A172 (cell line): Measurements from ENCODE around the gene LEFTY1. TPM values are rescaled to one million over a fixed set of nuclear protein-coding genes. Genes with fewer than 3 reads are reported as not detected.
"Not testable (repeated sequence)": the region's sequence is repeated elsewhere in the genome, so short reads cannot be mapped to it uniquely, and the experiment has no call there.

Experiments
- DNase-seq: peaks from one replicate; pipeline ENCODE4 v3.0.0-alpha.2; 2015; ENCODE audit warnings: low spot score
- total RNA-seq: library from RNA; depleted of rRNA; stranded (reverse); fragments of >200 nt; shearing (Covaris generic); gene quantifications from 2 replicates; pipeline ENCODE4 v1.2.3, GENCODE V29; 2014; rRNA removed

Gene LEFTY1
- total RNA-seq, 1 experiment from 2014 or later = not detected

DNA sequence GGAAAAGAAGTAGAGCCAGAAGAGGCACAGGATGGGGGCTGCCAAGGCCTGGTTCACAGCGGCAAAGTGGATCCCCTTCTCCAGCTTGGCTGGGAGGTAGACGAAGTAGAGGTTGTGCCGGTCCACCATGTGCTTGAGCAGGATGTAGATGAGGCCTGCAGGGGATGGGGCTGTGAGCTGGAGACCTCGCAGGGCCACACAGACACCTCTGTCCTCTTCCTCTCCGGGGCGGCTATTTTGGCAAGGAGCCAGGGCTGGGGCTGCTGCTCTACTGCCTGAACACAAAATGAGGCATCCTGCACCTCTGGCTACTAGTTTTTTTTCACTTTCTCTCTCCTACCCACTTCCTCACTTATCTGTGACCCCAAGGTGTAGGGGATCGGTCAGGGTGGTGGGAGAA is 39.0 kb downstream of the LEFTY1 start:
- DNase-seq = no peak

DNA sequence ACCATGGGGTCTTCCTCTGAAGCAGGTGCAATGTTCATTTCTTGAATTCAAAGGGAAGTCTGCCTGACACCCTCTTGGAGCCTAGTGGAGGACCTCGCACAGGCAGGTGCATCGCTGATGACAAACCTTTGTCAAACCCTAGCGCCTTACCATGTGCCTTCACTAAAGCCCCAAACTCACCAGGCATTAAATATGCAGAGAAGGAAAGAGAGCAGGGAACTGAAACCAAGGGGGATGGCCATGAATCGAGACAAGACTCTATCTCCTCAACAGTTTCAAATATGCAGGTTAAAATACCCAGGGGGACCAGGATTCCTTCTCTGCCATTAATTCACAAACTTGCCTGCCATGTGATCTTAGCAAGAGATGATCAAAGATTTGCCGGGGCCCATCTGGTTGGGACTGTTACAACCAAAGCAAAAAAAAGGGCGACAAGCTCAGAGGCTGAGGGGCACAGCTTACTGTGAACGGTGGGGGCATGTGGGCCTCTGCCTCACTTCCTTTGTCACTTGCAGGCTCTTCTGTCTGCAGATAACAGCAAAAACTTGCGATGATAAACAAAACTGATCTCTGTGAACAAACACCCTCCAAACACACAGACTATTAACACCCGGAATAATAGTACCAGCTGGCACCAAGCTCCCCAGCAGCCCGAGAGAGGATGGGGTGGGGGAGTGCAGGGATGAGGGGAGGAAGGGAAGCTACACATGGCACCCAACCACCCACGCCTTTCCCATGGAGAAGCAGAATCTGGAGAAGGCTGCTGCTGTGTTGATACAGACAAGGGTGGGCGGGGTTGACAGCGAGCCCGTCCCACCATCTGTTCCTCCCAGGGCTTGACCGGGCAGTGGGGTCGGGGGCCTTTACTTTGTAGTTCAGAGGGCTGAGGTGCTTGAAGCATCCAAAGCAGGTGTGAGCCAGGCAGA is 40.7 kb downstream of the LEFTY1 start:
- DNase-seq = no peak

DNA sequence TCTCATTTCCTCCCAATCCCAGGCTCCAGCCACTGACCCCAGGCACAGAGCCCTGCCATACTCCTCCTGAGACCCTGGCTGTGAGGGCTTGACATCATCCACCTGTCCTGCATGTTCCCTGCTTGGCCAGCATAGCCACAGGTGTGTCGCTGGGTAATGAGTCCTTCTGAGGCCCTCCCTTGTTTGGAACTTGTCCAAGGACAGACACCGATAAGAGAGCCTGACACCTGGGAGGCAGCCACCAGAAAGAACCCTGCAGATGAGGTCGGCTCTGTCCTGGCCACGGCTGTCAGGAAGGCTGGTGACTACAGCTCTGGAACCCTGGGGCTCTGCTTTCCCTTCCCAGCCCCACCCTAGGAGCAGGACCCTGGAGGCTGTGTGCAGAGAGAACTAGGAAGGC is 41.3 kb downstream of the LEFTY1 start:
- DNase-seq = no peak

DNA sequence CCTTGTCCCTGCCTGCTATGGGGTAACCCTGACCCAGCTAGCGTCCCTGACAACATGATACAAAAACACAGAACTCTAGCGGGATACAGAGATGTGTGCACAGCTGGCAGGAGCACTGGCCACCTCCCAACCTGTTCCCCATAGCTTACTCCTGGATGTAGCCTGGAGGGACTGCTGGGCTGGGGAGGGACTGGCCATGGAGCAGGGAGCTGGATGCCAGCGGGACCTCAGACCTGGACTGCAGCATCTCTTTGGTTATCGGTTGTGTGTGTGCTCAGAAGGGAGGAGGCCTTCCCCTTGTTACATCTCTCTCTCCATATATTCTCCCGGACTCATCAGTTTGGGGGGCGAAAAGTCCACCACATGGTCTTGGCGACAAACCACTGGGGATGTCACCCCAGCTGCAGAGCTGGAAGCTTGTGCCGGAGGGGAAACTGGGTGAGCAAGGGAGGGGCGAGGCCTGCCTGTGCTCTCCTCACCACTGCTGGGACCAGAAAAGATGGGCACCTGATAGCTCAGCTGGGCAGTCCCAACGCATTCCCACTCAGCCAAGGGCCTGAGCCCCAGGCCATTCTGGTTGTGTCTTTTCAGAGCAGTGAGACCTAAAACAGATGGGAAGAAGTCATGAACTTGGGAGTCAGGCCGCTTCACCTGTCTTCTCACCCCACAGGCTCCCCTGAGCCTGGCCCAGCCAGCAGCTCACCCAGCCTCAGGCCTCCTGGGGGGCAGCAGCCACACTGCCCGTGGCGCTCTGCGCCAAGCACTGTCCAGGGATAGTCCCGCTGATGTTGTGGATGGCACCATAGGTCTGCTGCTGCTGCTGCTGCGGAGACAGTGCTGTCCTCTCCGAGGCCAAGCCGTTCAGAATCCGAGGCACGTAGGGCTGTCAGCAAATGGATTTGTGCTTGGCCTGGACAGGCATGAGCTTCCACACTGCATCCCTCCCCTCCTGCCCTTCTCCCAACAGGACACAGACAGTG is 42.3 kb downstream of the LEFTY1 start:
- DNase-seq = no peak

DNA sequence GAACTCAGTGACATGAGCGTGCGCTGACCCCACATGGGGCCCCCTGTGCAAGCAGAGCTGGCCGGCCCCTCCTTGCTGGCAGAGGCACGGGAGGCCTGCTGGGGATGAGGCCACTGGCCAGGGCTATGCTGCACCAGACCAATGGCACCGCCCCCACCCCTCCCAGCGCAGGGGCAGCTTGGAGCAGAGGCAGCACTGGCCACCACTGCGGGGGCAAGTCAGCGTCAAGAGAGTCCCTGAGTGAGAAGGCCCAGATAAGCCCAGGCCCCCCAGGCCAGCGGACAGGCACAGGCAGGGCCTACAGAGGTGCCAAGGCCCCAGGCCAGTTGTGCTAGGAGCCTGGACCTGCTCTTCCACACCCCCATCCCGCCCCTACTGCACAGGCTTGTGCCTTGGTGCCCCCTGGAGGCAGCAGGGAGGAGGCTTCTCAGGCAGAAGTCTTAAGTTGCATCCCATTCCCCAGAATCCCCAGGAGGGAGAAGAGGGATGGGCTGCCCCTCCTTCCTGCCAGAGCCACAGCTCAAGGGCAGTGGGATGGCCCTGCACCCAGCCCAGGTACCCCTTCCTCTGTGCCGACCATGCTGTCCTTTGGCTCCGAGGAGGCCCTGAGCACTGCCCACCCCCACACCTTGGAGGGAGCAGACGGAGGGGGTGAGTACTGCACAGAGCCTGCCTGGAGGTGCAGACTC is 43.2 kb downstream of the LEFTY1 start:
- DNase-seq = peak; percentile 75

DNA sequence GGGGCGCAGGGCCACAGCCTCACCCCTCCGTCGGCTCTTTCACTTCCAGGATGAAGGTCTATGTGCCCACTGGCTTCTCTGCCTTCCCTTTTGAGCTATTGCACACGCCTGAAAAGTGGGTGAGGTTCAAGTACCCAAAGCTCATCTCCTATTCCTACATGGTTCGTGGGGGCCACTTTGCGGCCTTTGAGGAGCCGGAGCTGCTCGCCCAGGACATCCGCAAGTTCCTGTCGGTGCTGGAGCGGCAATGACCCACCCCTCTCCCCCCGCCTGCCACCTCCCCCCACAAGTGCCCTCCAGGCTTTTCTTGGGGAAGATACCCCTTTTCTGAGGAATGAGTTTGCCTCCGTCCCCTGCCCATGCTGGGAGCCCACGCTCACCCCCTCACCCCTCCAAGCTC is 43.8 kb downstream of the LEFTY1 start:
- DNase-seq = no peak

DNA sequence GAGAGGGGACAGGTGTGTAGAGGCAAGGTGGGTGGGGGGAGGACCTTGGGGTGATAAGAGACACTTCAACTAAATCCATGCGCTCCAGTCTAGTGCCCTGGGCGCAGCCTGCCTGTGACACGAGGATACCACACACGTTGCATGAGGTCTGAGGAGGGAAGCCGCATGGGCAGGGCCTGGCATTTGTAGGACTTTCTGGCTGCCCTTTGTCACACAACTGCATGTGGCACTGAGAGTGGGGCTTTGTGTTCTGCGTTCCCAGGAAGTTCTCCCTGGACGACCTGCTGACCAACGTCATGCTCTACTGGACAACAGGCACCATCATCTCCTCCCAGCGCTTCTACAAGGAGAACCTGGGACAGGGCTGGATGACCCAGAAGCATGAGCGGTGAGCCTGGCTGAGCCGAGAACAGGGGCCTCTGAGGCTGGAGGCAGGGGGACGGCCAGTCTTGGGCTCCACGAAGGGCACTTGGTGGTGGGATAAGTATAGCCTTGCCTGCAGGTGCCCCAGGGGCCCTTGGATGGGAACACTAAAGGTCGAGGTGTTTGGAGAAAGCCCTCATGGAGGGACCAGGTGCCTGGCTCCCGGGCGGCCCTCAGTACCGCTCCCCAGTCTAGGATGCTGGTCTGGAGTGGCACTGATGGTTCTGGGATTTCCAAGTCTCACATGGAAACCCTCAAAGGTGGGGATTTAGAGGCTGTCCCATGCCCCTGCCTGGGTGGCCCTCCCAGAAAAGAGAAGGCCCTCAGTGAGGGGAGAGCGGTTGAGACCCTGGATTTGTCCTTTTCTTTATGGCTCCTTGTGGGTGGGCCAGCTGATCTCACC is 44.5 kb downstream of the LEFTY1 start:
- DNase-seq = no peak

DNA sequence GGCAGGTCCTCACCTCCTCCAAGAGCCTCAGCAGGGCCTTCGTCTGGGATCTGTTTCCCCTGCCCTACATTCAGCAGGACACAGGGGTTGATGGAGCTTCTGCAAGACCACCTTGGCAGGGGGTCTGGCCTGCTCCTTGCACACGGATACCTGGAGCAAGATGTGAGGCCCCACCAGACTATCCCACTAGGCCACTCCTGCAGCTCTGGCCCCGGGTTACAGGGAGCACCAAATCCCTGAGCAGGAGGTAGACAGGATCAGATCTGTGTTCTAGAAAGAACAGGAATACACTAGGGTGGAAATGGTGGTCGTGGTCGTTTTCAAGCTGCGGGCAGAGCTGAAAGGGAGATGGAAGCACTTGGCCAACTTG is 45.5 kb downstream of the LEFTY1 start:
- DNase-seq = no peak

DNA sequence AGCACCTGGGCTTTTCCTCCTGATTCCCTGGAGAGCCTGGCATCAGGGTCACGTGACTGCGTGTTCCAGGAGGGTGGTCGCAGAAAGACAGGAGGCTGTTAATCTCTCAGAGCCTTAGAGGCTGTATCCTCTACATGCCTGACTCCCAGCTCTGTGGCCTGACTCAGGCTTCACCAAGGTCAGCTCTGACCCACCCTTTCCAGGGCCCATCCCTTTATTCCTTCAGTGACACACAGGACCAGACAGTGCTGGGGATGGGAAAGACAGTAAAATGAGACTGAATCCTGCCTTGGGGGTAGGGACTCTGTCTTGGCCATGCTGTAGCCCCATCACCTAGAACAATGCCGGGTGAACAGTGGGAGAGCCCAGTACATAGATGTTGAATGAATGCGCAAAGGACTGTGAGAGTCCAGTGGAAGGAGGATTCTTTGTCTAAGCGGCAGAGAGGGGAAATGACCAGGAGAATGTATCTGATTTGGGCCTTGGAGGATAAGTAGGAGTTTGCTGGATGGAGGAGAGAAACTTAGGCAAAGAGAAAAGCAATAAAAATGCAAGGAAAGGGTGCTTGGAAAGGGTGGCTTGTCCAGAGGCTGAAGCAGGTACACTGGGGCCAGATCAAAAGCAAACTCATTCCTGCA is 46.0 kb downstream of the LEFTY1 start:
- DNase-seq = no peak

DNA sequence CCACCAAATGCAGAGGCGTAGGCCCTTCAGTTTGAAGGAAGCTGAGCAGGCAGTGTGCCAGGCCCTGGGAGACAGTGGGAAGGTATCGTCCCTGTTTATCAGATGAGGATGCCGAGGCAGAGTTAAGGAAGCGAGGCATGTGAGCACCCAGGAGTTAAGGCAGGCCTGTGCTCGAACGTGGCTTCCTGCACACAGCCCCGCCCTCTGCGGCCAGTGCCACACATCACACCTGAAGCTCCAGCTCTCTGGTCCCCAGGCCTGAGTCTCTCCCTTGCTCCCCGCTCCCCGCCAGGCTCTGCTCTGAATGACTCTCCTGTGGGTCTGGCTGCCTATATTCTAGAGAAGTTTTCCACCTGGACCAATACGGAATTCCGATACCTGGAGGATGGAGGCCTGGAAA is 46.9 kb downstream of the LEFTY1 start:
- no peak for DNase-seq

DNA sequence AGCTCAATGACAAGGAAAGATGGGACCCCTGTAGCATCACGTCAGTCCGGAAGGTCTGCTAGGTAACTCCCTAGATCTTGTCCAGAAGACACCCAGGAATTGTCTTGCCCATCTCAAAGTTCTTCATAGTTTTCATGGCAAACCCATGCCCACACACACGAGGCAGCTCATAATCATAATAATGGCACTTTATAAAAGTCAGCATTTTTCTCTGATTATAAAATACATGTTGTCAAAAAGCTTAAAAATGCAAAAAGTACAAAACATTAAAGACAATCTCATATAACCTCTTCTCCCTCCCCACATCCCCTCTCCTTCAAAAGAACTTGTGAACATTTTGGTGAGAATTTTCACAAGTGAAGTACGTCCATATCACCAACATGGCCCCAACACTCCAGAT is 48.2 kb downstream of the LEFTY1 start:
- DNase-seq = no peak

DNA sequence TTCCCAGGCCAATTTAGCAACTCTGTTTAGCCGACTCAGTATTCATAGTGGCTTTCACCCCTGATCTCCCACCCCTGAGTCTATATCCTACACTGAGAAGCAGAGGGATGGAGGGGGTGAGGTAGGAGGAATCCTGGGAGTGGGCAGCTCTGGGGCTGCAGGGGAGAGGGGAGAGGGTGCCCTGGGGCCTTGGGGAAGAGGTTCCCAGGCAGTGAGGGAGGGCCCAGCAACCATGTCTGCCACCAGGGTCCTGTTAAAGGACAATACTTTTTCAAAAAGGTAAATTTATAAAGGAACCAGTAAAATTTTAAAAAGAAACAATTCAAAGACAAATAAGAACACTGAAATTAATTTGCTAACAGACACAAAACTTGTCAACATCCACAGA is 48.7 kb downstream of the LEFTY1 start:
- DNase-seq = no peak

DNA sequence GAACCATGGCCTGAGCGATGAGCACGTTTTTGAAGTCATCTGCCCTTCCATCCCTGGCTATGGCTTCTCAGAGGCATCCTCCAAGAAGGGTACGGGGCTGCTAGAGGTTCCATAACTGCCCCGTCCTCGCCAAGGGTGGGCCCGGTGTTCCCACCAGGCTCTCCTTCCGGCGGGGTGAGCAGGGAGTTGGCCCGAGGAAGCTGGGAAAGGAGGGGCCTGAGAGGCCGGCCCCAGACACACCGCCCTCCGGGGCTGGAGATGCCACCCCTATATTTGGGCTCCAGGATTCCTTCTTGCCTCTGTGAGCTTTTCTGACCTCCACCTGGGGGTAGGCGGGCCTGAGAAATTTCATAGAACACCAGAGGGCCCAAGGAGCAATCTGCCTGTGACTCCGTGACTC is 50.2 kb downstream of the LEFTY1 start:
- no peak for DNase-seq

DNA sequence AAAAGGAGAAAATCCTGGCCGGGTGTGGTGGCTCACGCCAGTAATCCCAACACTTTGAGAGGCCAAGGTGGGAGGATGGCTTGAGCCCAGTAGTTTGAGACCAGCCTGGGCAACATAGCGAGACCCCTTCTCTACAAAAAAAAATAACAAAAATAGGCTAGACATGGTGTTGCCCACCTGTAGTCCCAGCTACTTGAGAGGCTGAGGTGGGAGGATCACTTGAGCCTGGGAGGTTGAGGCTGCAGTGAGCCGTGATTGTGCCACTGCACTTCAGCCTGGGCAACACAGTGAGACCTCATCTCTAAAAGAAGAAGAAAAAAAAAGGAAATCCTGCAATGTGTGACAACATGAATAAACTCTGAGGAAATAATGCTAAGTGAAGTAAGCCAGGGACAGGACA is 52.6 kb downstream of the LEFTY1 start:
- DNase-seq = not testable (repeated sequence)

Other genes with a start within 250 kb of the LEFTY1 start
- gene ENAH, start 236.0 kb downstream of the LEFTY1 start, total RNA-seq = 129 and 155 TPM in 2 replicates
- gene SRP9, start 111.3 kb downstream of the LEFTY1 start, total RNA-seq = 1,029 and 1,161 TPM in 2 replicates
- 32.3 and 34.2 TPM in 2 replicates for gene EPHX1, start 79.0 kb downstream of the LEFTY1 start, total RNA-seq
- 7.8 and 8.2 TPM in 2 replicates for gene TMEM63A, start 6.8 kb downstream of the LEFTY1 start, total RNA-seq
- gene PYCR2, start 35.1 kb upstream of the LEFTY1 start, total RNA-seq = 73.2 and 73.8 TPM in 2 replicates
- not detected in 2 replicates for gene LEFTY2, start 52.1 kb upstream of the LEFTY1 start, total RNA-seq
- gene SDE2, start 110.2 kb upstream of the LEFTY1 start, total RNA-seq = 42.3 and 44.3 TPM in 2 replicates
- gene H3-3A, start 173.6 kb upstream of the LEFTY1 start, total RNA-seq = 429 and 466 TPM in 2 replicates